Measurements from ENCODE around the gene SHMT1.

GRCh38 chr17:18318771-18319450, 44.4 kb downstream of the SHMT1 start:
- TF ChIP-seq CTCF (IDR thresholded peaks at IDR 0.05; ENCODE audit: poor library complexity) (no peak), EZH2 (IDR thresholded peaks at IDR 0.05; ENCODE audit: borderline replicate concordance) (no peak)

All from hepatocyte (in vitro differentiated cells).